Measurements from ENCODE around the gene PRKACA. TPM values are rescaled to one million over a fixed set of nuclear protein-coding genes. Genes with fewer than 3 reads are reported as not detected.

The PRKACA gene
- total RNA-seq, 2 donors from 2014 or later = 35.2 to 38.5 TPM

- ATAC-seq (no peak), DNase-seq (peak in 2 of 3 donors; percentile 15 to 29)
- Mint-ChIP-seq H3K36me3 (ENCODE audit: low read depth) (no peaks in the 10 kb centered on the region), H3K27ac (peak within 1 kb of the TSS; percentile 95), H3K4me1 (peaks cover 16% of the 10 kb centered on the region), H3K4me3 (peak within 1 kb of the TSS; percentile 97), H3K27me3 (no peaks in the 10 kb centered on the region)
- H3K9me3 ChIP-seq (ENCODE audit: control insufficient read depth, low read length, poor library complexity, severe bottlenecking) = no peaks in the 10 kb centered on the region
These were observed 44.9 kb downstream of the PRKACA start, which contains the start of gene MISP3 for GRCh38 chr19:14072535-14073260. MISP3 (plus strand) TSS chr19:14072786; CDS start chr19:14073310, 524 bp downstream.

DNA sequence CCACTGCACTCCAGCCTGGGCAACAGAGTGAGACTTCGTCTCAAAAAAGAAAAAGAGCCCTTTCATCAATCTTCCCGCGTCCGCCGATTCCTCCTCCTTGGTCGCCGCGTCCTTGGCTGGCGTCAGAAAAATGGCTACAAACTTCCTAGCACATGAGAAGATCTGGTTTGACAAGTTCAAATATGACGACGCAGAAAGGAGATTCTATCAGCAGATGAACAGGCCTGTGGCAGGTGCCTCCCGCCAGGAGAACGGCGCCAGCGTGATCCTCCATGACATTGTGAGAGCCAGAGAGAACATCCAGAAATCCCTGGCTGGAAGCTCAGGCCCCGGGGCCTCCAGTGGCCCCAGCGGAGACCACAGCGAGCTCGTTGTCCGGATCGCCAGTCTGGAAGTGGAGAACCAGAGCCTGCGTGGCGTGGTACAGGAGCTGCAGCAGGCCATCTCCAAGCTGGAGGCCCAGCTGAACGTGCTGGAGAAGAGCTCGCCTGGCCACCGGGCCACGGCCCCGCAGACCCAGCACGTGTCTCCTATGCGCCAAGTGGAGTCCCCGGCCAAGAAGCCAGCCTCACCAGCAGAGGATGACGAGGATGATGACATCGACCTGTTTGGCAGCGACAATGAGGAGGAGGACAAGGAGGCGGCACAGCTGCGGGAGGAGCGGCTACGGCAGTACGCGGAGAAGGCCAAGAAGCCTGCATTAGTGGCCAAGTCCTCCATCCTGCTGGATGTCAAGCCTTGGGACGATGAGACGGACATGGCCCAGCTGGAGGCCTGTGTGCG, 47.1 kb downstream of the PRKACA start:
- Mint-ChIP-seq H3K27me3 (peaks cover 7% of the 10 kb centered on the region), H3K4me1 (peaks cover 18% of the 10 kb centered on the region), H3K4me3 (peak overlapping the region; percentile 58), H3K36me3 (ENCODE audit: low read depth) (no peaks in the 10 kb centered on the region), H3K27ac (no peak overlapping the region)
- DNase-seq (no peak), ATAC-seq (no peak)
- no peaks in the 10 kb centered on the region for H3K9me3 ChIP-seq (ENCODE audit: control insufficient read depth, low read length, poor library complexity, severe bottlenecking)

GRCh38 chr19:14066134-14066533, 51.4 kb downstream of the PRKACA start:
- H3K36me3 Mint-ChIP-seq (ENCODE audit: low read depth) = no peaks in the 10 kb centered on the region
- peaks cover 11% of the 10 kb centered on the region for H3K27me3 Mint-ChIP-seq
- no peak overlapping the region for H3K4me3 Mint-ChIP-seq
- DNase-seq = no peak
- H3K9me3 ChIP-seq (ENCODE audit: control insufficient read depth, low read length, poor library complexity, severe bottlenecking) = no peaks in the 10 kb centered on the region
- peaks cover 4% of the 10 kb centered on the region for H3K4me1 Mint-ChIP-seq
- no peak for ATAC-seq
- H3K27ac Mint-ChIP-seq = no peak overlapping the region

GRCh38 chr19:14063105-14063504, 54.5 kb downstream of the PRKACA start:
- H3K4me3 Mint-ChIP-seq = no peak overlapping the region
- H3K4me1 Mint-ChIP-seq = peaks cover 14% of the 10 kb centered on the region
- no peak overlapping the region for H3K27ac Mint-ChIP-seq
- no peak for ATAC-seq
- no peaks in the 10 kb centered on the region for H3K36me3 Mint-ChIP-seq (ENCODE audit: low read depth)
- DNase-seq = no peak
- peaks cover 29% of the 10 kb centered on the region for H3K27me3 Mint-ChIP-seq
- no peaks in the 10 kb centered on the region for H3K9me3 ChIP-seq (ENCODE audit: control insufficient read depth, low read length, poor library complexity, severe bottlenecking)

- H3K9me3 ChIP-seq (ENCODE audit: control insufficient read depth, low read length, poor library complexity, severe bottlenecking) = no peaks in the 10 kb centered on the region
- Mint-ChIP-seq H3K36me3 (ENCODE audit: low read depth) (no peaks in the 10 kb centered on the region), H3K27ac (no peak overlapping the region), H3K27me3 (peaks cover 32% of the 10 kb centered on the region), H3K4me3 (no peak overlapping the region), H3K4me1 (peaks cover 19% of the 10 kb centered on the region)
- no peak for ATAC-seq
- DNase-seq = no peak
These were observed 55.1 kb downstream of the PRKACA start for GRCh38 chr19:14062558-14062855.

- H3K27ac Mint-ChIP-seq = no peak within 1 kb of the TSS
- peaks cover 19% of the 10 kb centered on the region for H3K4me1 Mint-ChIP-seq
- no peak within 1 kb of the TSS for H3K4me3 Mint-ChIP-seq
- no peaks in the 10 kb centered on the region for H3K9me3 ChIP-seq (ENCODE audit: control insufficient read depth, low read length, poor library complexity, severe bottlenecking)
- ATAC-seq (no peak), DNase-seq (no peak)
- peaks cover 32% of the 10 kb centered on the region for H3K27me3 Mint-ChIP-seq
- no peaks in the 10 kb centered on the region for H3K36me3 Mint-ChIP-seq (ENCODE audit: low read depth)
These were observed 55.6 kb downstream of the PRKACA start, which contains the start of gene PALM3 for GRCh38 chr19:14061751-14062557. PALM3 (minus strand) TSS chr19:14062076; CDS start chr19:14061980, 96 bp downstream.

GRCh38 chr19:14061081-14061749, 56.3 kb downstream of the PRKACA start:
- no peak overlapping the region for H3K4me3 Mint-ChIP-seq
- no peaks in the 10 kb centered on the region for H3K36me3 Mint-ChIP-seq (ENCODE audit: low read depth)
- no peak for ATAC-seq
- H3K4me1 Mint-ChIP-seq = peaks cover 17% of the 10 kb centered on the region
- peaks cover 26% of the 10 kb centered on the region for H3K27me3 Mint-ChIP-seq
- no peaks in the 10 kb centered on the region for H3K9me3 ChIP-seq (ENCODE audit: control insufficient read depth, low read length, poor library complexity, severe bottlenecking)
- DNase-seq = no peak
- H3K27ac Mint-ChIP-seq = no peak overlapping the region

GRCh38 chr19:14059652-14060155, 57.9 kb downstream of the PRKACA start:
- H3K4me3 Mint-ChIP-seq = peak overlapping the region; percentile 39
- H3K36me3 Mint-ChIP-seq (ENCODE audit: low read depth) = no peaks in the 10 kb centered on the region
- ATAC-seq (no peak), DNase-seq (no peak)
- peaks cover 26% of the 10 kb centered on the region for H3K27me3 Mint-ChIP-seq
- no peak overlapping the region for H3K27ac Mint-ChIP-seq
- peaks cover 18% of the 10 kb centered on the region for H3K4me1 Mint-ChIP-seq
- no peaks in the 10 kb centered on the region for H3K9me3 ChIP-seq (ENCODE audit: control insufficient read depth, low read length, poor library complexity, severe bottlenecking)

GRCh38 chr19:14059093-14059480, 58.5 kb downstream of the PRKACA start:
- H3K4me3 Mint-ChIP-seq = peak overlapping the region; percentile 85

DNA sequence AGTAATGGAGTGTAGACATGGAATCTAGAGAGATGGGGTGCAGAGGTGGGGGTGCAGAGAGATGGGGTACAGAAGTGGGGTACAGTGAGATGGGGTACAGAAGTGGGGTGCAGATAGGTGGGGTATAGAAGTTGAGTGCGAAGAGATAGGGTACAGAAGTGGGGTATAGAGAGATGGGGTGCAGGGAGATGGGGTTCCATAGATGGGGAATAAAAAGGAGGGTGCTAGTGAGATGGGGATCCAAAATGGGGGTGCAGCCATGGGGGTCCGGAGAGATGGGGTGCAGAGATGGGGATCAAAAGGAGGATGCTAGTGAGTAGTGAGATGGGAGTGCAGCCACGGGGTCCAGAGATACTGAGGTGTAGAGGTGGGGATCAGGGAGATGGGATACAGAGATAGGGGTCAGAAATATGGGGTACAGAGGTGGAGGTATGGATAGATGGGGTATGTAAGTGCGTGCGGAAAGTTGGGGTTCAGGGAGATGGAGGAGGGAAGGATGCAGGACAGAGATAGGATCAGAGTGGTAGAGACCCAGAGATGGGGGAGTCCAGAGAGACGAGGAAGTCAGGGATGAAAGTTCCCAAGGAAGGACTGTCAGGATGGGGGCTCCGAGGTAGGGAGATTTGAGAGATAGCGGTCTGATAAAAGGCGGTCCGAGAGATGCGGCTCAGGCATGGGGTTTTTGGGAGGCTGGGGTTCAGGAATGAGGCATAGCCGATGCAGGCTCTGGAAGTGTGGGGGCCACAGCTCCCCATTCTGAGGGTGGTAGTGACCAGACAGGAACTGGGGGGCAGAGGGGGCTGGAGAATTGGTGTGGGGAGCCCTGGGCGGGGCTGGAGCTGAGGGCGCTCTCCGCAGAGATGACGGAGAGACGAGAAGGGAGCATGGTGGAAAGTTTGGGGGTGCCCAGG, 59.1 kb downstream of the PRKACA start:
- no peak for ATAC-seq
- no peak for DNase-seq
- peaks cover 2% of the 10 kb centered on the region for H3K36me3 Mint-ChIP-seq (ENCODE audit: low read depth)
- peak overlapping the region; percentile 85 for H3K4me3 Mint-ChIP-seq
- H3K27me3 Mint-ChIP-seq = peaks cover 26% of the 10 kb centered on the region
- peaks cover 26% of the 10 kb centered on the region for H3K4me1 Mint-ChIP-seq
- H3K9me3 ChIP-seq (ENCODE audit: control insufficient read depth, low read length, poor library complexity, severe bottlenecking) = no peaks in the 10 kb centered on the region
- H3K27ac Mint-ChIP-seq = peak overlapping the region; percentile 86

More at GRCh38 chr19:14059093-14059480, 58.5 kb downstream of the PRKACA start:
- ATAC-seq (peak; percentile 50), DNase-seq (peak; percentile 32 to 46 (median 43))
- H3K27me3 Mint-ChIP-seq = peaks cover 26% of the 10 kb centered on the region
- H3K4me1 Mint-ChIP-seq = peaks cover 22% of the 10 kb centered on the region
- peak overlapping the region; percentile 86 for H3K27ac Mint-ChIP-seq
- no peaks in the 10 kb centered on the region for H3K9me3 ChIP-seq (ENCODE audit: control insufficient read depth, low read length, poor library complexity, severe bottlenecking)
- peaks cover 2% of the 10 kb centered on the region for H3K36me3 Mint-ChIP-seq (ENCODE audit: low read depth)

GRCh38 chr19:14056741-14057356, 60.7 kb downstream of the PRKACA start:
- Mint-ChIP-seq H3K27ac (peak overlapping the region; percentile 45), H3K27me3 (peaks cover 26% of the 10 kb centered on the region), H3K4me1 (peaks cover 26% of the 10 kb centered on the region), H3K4me3 (peak overlapping the region; percentile 80), H3K36me3 (ENCODE audit: low read depth) (peaks cover 5% of the 10 kb centered on the region)
- ATAC-seq = no peak
- no peak for DNase-seq
- H3K9me3 ChIP-seq (ENCODE audit: control insufficient read depth, low read length, poor library complexity, severe bottlenecking) = no peaks in the 10 kb centered on the region

Data from T-helper 17 cell (primary cell).